NCI-H526 treated with DMSO at 0.1 percent for 48 hours (cell line): ENCODE results near the gene LSR.
A peak's percentile ranks its signal among the peaks of the same experiment; 100 is the strongest.
"Not testable (repeated sequence)": the region's sequence is repeated elsewhere in the genome, so short reads cannot be mapped to it uniquely, and the experiment has no call there.

Experiments used
- DNase-seq: peaks from one replicate; lab custom pipeline; 2025; lab: John Stamatoyannopoulos, UW

The LSR gene

GRCh38 chr19:35267353-35267817, 18.6 kb downstream of the LSR start:
- peak; percentile 41 for DNase-seq

- peak; percentile 65 for DNase-seq
Observed at GRCh38 chr19:35267818-35268535, 19.2 kb downstream of the LSR start.

DNA sequence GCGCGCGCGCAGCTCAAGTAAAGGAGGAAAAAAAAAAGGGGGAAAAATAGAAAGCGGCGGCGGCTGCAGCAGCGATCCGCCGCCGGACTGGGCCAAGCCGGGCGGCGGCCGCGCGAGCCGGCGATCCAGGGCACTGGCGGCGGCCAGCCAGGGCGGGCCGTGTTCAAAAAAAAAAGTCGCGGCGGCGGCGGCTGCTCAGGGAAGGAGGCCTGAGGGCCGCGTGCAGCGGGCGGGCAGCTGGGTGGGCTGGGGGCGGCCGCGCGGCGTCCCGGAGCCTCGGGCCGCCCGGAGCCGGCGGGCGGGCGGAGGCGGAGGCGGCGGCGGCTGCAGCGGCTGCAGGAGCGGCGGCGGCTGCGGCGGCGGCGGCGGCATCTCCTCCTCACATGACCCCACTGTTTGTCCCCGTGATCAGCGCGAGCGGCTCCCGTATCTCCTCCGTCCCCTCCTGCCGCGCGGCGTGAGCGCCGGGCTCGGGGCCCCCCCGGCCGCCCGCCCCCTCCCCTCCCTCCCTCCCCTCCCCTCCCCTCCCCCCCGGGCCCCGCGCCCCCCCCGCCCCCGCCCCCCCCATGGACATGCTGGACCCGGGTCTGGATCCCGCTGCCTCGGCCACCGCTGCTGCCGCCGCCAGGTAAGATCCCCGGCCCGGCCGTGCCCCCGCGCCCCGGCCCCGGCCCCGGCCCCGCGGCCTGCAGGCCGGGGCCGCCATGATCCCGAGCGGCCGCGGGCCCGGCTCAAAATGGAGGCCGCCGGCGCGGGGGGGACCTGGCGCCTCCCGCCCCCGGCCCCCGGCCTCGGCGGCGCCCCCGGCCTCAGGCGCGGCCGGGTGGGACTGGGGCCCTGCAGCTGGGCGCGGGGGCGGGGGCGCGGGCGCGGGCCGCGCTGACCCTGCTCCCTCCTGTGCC, 20.0 kb downstream of the LSR start, which contains the start of gene USF2:
Gene USF2, plus strand, starts transcription at position 427 of the 902 bp plus-strand sequence. Its CDS starts 140 bp downstream, at position 567.
- peak; percentile 59 for DNase-seq

- DNase-seq = peak; percentile 69
Observed at GRCh38 chr19:35269438-35270117, 20.8 kb downstream of the LSR start.

DNA sequence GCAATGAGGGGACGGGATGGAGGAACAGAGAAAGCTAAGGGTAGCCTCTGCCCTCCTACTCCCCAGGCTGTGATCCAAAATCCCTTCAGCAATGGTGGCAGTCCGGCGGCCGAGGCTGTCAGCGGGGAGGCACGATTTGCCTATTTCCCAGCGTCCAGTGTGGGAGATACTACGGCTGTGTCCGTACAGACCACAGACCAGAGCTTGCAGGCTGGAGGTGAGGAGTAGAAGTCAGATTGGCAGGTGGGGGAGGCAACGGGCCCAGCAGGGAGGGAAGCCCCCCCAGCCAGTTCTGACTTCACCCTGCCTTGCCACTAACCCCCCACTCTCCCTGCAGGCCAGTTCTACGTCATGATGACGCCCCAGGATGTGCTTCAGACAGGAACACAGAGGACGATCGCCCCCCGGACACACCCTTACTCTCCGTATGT, 21.6 kb downstream of the LSR start:
- DNase-seq = no peak

DNA sequence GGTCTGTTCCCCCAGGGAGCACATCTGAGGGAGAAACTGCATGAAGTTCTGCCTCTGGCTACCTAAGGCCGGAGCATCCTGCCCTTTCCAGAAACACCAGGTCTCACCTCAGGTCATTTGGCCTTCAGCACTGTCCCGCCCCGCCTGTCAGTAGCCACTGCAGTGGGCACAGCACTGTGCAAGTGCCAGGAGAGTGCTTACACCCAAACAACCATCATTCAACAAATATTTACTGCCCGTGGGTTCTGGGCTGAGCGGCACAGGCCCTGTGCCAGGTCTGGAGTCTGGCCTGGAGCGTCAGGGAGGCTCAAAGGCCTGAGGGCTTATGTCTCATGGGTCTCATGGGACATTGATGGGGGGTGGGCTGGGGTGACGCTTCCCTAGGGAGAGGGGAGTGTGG, 22.7 kb downstream of the LSR start:
- no peak for DNase-seq

- DNase-seq = no peak
Observed at GRCh38 chr19:35272122-35272719, 23.4 kb downstream of the LSR start.

DNA sequence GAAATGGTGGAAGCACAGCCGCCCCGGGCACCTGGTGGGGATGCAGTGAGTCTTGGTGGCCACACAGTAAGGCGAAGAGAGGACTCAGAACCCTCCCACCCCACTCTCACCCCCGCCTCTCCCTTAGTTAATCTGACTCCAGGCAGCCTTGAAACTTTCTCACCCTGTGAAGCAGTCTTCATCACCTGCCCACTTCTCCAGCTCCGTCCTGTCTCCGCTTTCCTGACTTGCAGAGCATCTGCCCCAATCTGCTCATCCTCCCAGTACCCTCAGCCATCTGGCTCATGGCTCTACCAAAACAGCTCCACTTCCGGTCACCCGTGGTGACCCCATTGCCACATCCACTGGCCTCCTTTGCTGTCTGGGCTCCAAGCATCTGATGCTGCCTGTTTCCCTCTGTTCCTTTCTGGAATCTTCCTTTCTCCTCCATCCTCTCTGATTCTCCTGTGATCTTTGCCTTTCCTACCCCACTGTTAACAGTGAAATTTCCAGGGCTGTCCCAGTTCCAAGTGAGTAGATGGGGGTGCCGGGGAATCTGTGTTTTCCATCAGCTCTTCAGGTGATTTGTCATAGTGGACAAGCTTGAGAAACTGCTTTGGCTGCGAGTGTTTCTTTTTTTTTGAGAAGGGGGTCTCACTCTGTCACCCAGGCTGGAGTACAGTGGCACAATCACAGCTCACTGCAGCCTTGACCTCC, 24.3 kb downstream of the LSR start:
- no peak for DNase-seq

GRCh38 chr19:35273686-35274259, 25.0 kb downstream of the LSR start:
- no peak for DNase-seq

GRCh38 chr19:35274323-35274722, 25.5 kb downstream of the LSR start:
- no peak for DNase-seq

DNA sequence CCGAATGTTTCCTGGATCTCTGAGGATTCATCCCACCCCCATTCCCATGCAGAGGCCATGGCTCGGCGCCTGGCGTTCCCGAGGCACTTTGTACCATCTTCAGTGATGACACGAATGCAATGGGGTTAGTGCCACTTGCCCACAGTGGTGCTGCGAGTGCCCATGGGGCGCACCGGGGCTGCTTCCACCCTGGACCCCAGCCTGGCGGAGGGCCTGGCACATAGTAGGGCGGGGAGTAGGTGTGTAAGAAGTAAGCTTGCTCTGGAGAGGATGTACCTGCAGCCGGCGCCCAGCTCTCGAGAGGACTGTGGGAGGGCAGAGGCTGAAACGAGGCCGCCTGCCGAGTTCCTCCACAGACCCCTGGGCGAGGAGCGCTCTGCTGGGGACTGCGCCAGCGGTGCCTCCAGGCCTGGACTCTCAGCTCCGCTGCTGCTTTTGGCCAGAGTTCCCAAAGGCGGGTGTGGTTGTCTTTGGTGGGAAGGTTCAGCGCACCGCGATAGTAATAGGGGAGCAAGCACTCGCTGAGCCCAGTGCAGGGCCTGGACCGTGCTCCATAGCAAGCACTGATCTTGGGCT, 28.0 kb downstream of the LSR start:
- DNase-seq = no peak

- DNase-seq = no peak
Observed at GRCh38 chr19:35278578-35279284, 29.9 kb downstream of the LSR start.

GRCh38 chr19:35279374-35279773, 30.6 kb downstream of the LSR start:
- no peak for DNase-seq

DNA sequence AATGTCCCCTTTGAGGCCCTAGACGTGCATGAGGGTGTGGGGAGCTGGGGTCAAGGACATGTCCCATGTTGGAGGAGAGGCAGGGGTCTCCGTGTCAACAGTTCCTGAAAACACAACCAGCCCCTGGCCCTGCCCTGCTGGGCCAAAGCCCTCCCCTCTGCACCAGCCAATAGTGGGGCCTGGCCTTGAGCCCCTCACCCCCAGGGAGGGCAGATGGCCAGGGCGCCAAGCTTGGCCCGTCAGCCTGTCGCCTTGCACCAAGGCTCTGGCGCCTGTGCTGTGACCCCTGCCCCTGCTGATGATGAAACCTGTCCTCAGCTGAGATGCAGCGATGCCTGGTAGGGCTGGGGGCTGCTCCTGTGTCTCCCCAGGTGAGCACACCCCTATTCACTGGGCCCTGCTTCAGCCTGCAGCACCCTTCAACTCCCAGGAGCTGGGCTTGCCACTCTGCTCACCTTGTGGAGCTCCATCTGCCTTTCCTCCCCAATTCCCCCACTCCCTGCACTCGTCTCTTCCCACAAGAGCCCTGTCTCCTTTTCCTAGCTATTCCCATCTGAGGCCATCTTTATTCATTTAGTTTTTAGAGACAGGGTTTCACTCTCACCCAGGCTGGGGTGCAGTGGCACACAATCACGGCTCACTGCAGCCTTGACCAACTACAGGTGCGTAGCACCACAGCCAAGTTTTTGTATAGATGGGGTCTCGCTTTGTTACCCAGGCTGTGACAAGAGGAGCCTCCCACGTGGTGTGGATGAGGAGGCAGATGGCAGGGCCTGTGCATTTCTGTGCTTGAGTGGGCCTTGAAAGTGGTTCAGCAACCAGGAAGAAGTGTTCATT, 31.4 kb downstream of the LSR start:
- DNase-seq = no peak

- DNase-seq = no peak
Observed at GRCh38 chr19:35281303-35281702, 32.5 kb downstream of the LSR start.

DNA sequence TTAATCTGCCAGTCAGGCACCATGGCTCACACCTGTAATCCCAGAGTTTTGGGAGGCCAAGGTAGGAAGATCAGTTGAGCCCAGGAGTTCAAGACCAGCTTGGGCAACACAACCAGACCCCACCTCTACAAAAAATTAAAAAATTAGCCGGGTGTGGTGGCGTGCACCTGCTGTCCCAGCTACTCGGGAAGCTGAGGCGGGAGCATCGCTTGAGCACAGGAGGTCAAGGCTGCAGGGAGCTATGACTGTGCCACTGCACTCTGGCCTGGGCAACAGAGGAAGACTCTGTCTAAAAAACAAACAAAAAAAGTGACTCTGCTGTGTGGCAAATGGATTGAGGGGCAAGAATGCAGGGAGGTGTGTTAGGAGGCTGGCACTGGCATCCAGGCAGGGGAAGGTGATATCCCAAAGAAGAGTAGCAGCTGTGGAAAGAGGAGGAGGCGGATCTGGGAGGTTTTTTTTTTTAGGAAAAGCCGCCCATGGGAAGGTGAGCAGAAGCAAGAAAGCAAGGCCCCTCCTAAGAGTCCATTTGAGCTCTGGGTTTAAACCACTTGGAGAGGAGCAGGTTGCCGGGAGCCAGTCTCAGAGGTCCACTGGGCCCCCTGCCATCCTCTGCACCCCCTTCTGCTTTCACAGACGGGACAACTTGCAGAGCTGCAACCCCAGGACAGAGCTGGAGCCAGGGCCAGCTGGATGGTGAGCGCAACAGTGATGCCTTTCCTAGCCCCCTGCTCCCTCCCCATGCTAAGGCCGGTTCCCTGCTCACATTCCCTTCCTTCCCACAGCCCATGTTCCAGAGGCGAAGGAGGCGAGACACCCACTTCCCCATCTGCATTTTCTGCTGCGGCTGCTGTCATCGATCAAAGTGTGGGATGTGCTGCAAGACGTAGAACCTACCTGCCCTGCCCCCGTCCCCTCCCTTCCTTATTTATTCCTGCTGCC, 35.6 kb downstream of the LSR start:
- DNase-seq = no peak

DNA sequence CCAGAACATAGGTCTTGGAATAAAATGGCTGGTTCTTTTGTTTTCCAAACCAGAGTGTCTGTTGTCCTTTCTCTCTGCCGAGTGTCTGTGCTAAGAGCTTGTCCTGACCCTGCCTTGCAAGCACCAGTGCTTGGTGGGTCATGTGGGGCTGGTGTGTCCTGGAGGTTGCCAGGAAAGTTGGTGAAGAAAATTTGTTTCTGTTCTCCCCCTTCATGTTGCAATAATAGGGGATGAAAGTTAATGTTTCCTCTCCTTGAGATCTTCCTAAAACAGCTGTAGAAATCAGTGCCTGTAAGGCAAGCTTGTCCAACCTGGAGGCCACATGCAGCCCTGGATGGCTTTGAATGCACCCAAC, 36.3 kb downstream of the LSR start:
- no peak for DNase-seq

DNA sequence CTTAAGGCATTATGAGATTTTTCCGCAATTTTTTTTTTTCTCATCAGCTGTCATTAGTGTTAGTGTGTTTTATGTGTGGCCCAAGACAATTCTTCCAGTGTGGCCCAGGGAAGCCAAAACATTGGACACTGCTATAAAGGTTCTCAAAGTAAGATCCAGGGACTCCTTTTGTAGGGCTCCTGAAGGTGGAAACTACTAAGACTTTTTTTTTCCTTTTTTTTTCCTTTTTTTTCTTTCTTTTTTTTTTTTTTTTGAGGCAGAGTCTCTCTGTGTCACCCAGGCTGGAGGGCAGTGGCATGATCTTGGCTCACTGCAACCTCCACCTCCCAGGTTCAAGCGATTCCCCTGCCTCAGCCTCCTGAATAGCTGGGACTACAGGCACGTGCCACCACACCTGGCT, 36.7 kb downstream of the LSR start:
- DNase-seq = not testable (repeated sequence)
